GM19463 (cell line): ENCODE results near the gene NEK7.
"Not testable (repeated sequence)": the region's sequence is repeated elsewhere in the genome, so short reads cannot be mapped to it uniquely, and the experiment has no call there.

Experiments
- ATAC-seq: cut with Tn5 transposase; IDR thresholded peaks from one replicate; pipeline ENCODE4 v1.9.1; 2021; ENCODE audit warnings: mild to moderate bottlenecking, moderate library complexity; ENCODE audit not compliant: unreplicated experiment

The NEK7 gene

GRCh38 chr1:198156745-198157240 lies at the start of gene NEK7:
NEK7 (plus strand) TSS chr1:198156998; CDS start chr1:198232581, 75,583 bp downstream.
- peak; percentile 44 for ATAC-seq

GRCh38 chr1:198107091-198107501 lies 49.7 kb upstream of the NEK7 start:
- no peak for ATAC-seq

GRCh38 chr1:198108636-198109370 lies 48.0 kb upstream of the NEK7 start:
- no peak for ATAC-seq

GRCh38 chr1:198109371-198109715 lies 47.5 kb upstream of the NEK7 start:
- ATAC-seq: no peak

- ATAC-seq: no peak
Observed at GRCh38 chr1:198113342-198113750, 43.5 kb upstream of the NEK7 start.

GRCh38 chr1:198116069-198116468 lies 40.7 kb upstream of the NEK7 start:
- ATAC-seq: no peak

- no peak for ATAC-seq
Observed at GRCh38 chr1:198116469-198116868, 40.3 kb upstream of the NEK7 start.

- ATAC-seq: no peak
Observed at GRCh38 chr1:198117267-198117666, 39.5 kb upstream of the NEK7 start.

- ATAC-seq: no peak
Observed at GRCh38 chr1:198118134-198118533, 38.7 kb upstream of the NEK7 start.

- ATAC-seq: no peak
Observed at GRCh38 chr1:198119906-198120305, 36.9 kb upstream of the NEK7 start.

GRCh38 chr1:198121056-198121826 lies 35.6 kb upstream of the NEK7 start:
- ATAC-seq: no peak

- ATAC-seq: no peak
Observed at GRCh38 chr1:198122693-198123092, 34.1 kb upstream of the NEK7 start.

GRCh38 chr1:198123133-198123532 lies 33.7 kb upstream of the NEK7 start:
- ATAC-seq: no peak

- ATAC-seq: no peak
Observed at GRCh38 chr1:198124673-198125072, 32.1 kb upstream of the NEK7 start.

GRCh38 chr1:198125995-198126735 lies 30.6 kb upstream of the NEK7 start:
- no peak for ATAC-seq

- no peak for ATAC-seq
Observed at GRCh38 chr1:198128533-198128932, 28.3 kb upstream of the NEK7 start.

- ATAC-seq: not testable (repeated sequence)
Observed at GRCh38 chr1:198130053-198130452, 26.7 kb upstream of the NEK7 start.

- peak; percentile 74 for ATAC-seq
Observed at GRCh38 chr1:198132060-198132781, 24.6 kb upstream of the NEK7 start.

GRCh38 chr1:198134252-198134651 lies 22.5 kb upstream of the NEK7 start:
- no peak for ATAC-seq

- no peak for ATAC-seq
Observed at GRCh38 chr1:198135366-198135765, 21.4 kb upstream of the NEK7 start.
